Stomach (tissue), 9 donors: ENCODE results near the gene TRAF3IP3. TPM values are rescaled to one million over a fixed set of nuclear protein-coding genes. Genes with fewer than 3 reads are reported as not detected.

Experiments used
- DNase-seq, 2 donors: peaks; one replicate each; pipeline versions ENCODE4 v3.0.0 to v3.0.0-alpha.2; 2013 to 2019
- H3K27ac ChIP-seq, 5 donors: fragments of 200-600 bp in 4 of 5; sonication (generic) in 4 of 5; one replicate each; pipeline ENCODE4 v1.5.1; 2013 to 2019; ENCODE audit warnings: mild to moderate bottlenecking in 1 of 5, moderate library complexity in 1 of 5
- H3K27me3 ChIP-seq, 3 donors: fragments of 200-600 bp; sonication (generic); one replicate each; pipeline ENCODE4 v1.5.1; 2017 to 2019; ENCODE audit warnings: mixed run types in 1 of 3
- H3K36me3 ChIP-seq, 4 donors: fragments of 200-600 bp; sonication (generic); 1 replicate in 3 of 4; 2 replicates in 1 of 4; pipeline ENCODE4 v1.5.1; 2016 to 2019
- H3K4me1 ChIP-seq, 4 donors: fragments of 200-600 bp; sonication (generic); one replicate each; pipeline ENCODE4 v1.5.1; 2016 to 2019
- H3K4me3 ChIP-seq, 4 donors: fragments of 200-600 bp; sonication (generic) in 3 of 4; one replicate each; pipeline ENCODE4 v1.5.1; 2016 to 2019; ENCODE audit warnings: mild to moderate bottlenecking in 1 of 4
- H3K9me3 ChIP-seq, 4 donors: fragments of 200-600 bp; sonication (generic); one replicate each; pipeline ENCODE4 v1.5.1; 2016 to 2019
- CTCF ChIP-seq, 7 experiments: fragments of 450-650 bp in 4 of 7; fragments of 200-600 bp in 3 of 7; sonication (generic) in 3 of 7; IDR thresholded peaks; one replicate each; pipeline ENCODE4 v1.5.1; 2016 to 2019; ENCODE audit warnings: antibody characterized with exemption in 7 of 7, control low read depth in 2 of 7, mild to moderate bottlenecking in 1 of 7
- EP300 ChIP-seq: sonication (generic); formaldehyde crosslinking; IDR thresholded peaks from one replicate; pipeline ENCODE4 v1.6.1; 2017; ENCODE audit warnings: antibody characterized with exemption
- POLR2A ChIP-seq, 4 donors: fragments of 450-650 bp; IDR thresholded peaks; one replicate each; pipeline ENCODE4 v1.6.1; 2016; ENCODE audit warnings: antibody characterized with exemption in 4 of 4, control low read depth in 2 of 4, mild to moderate bottlenecking in 1 of 4, moderate library complexity in 1 of 4
- POLR2AphosphoS5 ChIP-seq, 3 donors: sonication (generic); formaldehyde crosslinking; IDR thresholded peaks; one replicate each; pipeline ENCODE4 v1.6.1; 2016; ENCODE audit warnings: antibody characterized with exemption in 3 of 3
- WGBS, 5 donors: extraction: QIAGEN DNeasy Blood & Tissue Kit in 3 of 5; methylation state at CpG; one replicate each; pipeline versions ENCODE4 v1.1.5 to v1.1.7; 2013 to 2018; 5-methylcytosine and 5-hydroxymethylcytosine counted together
- intact Hi-C: fragments of 100-400 bp; cut with DNase I; formaldehyde crosslinking; loops from one replicate; pipeline ENCODE4 v1.15.1; 2023; ENCODE audit warnings: low total_unique reads
- polyA plus RNA-seq, 3 donors: library from polyadenylated mRNA; stranded (reverse); fragments of 200-250 nt; gene quantifications; one replicate each; pipeline ENCODE4 v1.2.3, GENCODE V29; 2013
- total RNA-seq, 5 donors: library from RNA; depleted of rRNA; stranded (reverse); fragments of >200 nt; gene quantifications; one replicate each; pipeline versions ENCODE4 v1.1.0 to v1.2.3, GENCODE V29; 2014 to 2016
- donor health status: healthy with polysubstance abuse.
- donor health status: Bipolar disorder and iron deficiency.
- donor health status: healthy.

TRAF3IP3 gene
- total and polyA plus RNA-seq, 8 donors: 2.2 to 9.6 (median 3.3) TPM; not detected in 1

- no peaks in the 10 kb centered on the region for H3K9me3 ChIP-seq
- peak overlapping the region in 3 of 4 donors; percentile 25 to 38 (median 32) for H3K4me3 ChIP-seq
- no peak overlapping the region for H3K27ac ChIP-seq
- intact Hi-C loops: no loop called here
- 92 to 98% (median 96%) methylated on average over 17 of the region's 17 CpGs for WGBS, 5 donors
- DNase-seq: no peak
- H3K4me1 ChIP-seq: peaks cover 18 to 55% (median 31%) of the 10 kb centered on the region in 4 donors
- H3K36me3 ChIP-seq: peaks cover 0 to 9% (median 3%) of the 10 kb centered on the region in 4 donors
- no peak for TF ChIP-seq POLR2AphosphoS5 (IDR thresholded peaks at IDR 0.05)
- TF ChIP-seq CTCF (IDR thresholded peaks at IDR 0.05): no peak
- no peak for TF ChIP-seq EP300
- TF ChIP-seq POLR2A (IDR thresholded peaks at IDR 0.05): no peak
- H3K27me3 ChIP-seq: no peaks in the 10 kb centered on the region
These were observed 15.0 kb downstream of the TRAF3IP3 start for GRCh38 chr1:209770636-209771415.

DNA sequence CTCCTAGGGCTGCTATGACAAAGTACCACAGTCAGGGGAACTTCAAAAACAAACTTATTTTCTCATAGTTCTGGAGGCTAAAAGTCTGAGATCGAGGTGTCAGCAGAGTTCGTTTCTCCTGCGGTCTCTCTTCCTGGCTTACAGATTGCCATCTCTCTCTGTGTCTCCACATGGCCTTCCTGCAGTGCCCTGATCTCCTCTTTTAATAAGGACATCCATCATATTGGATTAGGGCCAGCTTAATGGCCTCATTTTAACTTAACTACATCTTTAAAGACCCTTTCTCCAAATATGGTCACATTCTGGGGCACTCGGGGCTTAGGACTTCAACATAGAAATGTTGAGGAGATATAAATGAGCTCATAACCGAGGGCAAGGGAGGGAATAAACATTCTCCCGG is 16.3 kb downstream of the TRAF3IP3 start:
- H3K4me3 ChIP-seq: no peak overlapping the region
- peak in 1 of 2 donors; percentile 53 for DNase-seq
- intact Hi-C loops: no loop called here
- peaks cover 0 to 17% (median 6%) of the 10 kb centered on the region in 4 donors for H3K36me3 ChIP-seq
- no peak overlapping the region for H3K27ac ChIP-seq
- no peaks in the 10 kb centered on the region for H3K27me3 ChIP-seq
- WGBS, 5 donors: 46 to 63% (median 54%) methylated on average over 6 of the region's 6 CpGs
- TF ChIP-seq POLR2A (IDR thresholded peaks at IDR 0.05) (no peak), POLR2AphosphoS5 (IDR thresholded peaks at IDR 0.05) (no peak), CTCF (IDR thresholded peaks at IDR 0.05) (no peak), EP300 (no peak)
- peaks cover 18 to 53% (median 31%) of the 10 kb centered on the region in 4 donors for H3K4me1 ChIP-seq
- H3K9me3 ChIP-seq: no peaks in the 10 kb centered on the region

GRCh38 chr1:209774592-209774991 is 18.7 kb downstream of the TRAF3IP3 start:
- DNase-seq: no peak
- Histone ChIP-seq H3K9me3 (no peaks in the 10 kb centered on the region), H3K36me3 (peaks cover 0 to 23% (median 17%) of the 10 kb centered on the region in 4 donors), H3K27ac (no peak overlapping the region), H3K27me3 (no peaks in the 10 kb centered on the region), H3K4me3 (no peak overlapping the region), H3K4me1 (peaks cover 8 to 29% (median 14%) of the 10 kb centered on the region in 4 donors)
- intact Hi-C loops: no loop called here
- TF ChIP-seq EP300: no peak
- 75 to 97% (median 81%) methylated on average over 1 of the region's 1 CpG for WGBS, 5 donors

DNA sequence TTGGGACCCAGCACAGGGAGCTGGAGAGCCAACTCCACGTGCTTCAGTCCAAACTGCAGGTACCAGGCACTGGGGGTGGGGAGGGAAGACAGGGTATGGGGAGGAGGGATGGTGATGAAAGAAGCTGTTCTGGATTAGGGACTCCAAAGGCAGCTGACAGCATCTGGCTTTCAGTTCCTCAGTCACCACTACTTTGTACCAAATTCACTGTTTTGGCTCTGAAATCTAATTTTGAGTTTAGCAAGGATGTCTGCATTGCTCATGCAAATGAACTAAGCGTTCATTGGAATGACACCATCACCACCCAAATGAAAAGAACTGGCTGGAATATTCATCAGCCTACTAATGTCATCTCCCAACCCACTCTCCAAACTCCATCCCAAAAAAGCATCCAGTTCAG is 19.8 kb downstream of the TRAF3IP3 start:
- WGBS, 5 donors: 65 to 79% (median 70%) methylated on average over 2 of the region's 2 CpGs
- Histone ChIP-seq H3K27ac (no peak overlapping the region), H3K9me3 (no peaks in the 10 kb centered on the region), H3K4me3 (no peak overlapping the region), H3K36me3 (peaks cover 0 to 28% (median 18%) of the 10 kb centered on the region in 4 donors), H3K27me3 (no peaks in the 10 kb centered on the region), H3K4me1 (peaks cover 0 to 19% (median 7%) of the 10 kb centered on the region in 4 donors)
- no peak for DNase-seq
- TF ChIP-seq POLR2AphosphoS5 (IDR thresholded peaks at IDR 0.05): no peak
- no peak for TF ChIP-seq EP300
- TF ChIP-seq POLR2A (IDR thresholded peaks at IDR 0.05): no peak
- TF ChIP-seq CTCF (IDR thresholded peaks at IDR 0.05): no peak
- intact Hi-C loops: no loop called here

GRCh38 chr1:209777587-209777986 is 21.7 kb downstream of the TRAF3IP3 start:
- no peak for DNase-seq
- no peaks in the 10 kb centered on the region for H3K9me3 ChIP-seq
- intact Hi-C loops: no loop called here
- peaks cover 0 to 32% (median 24%) of the 10 kb centered on the region in 4 donors for H3K36me3 ChIP-seq
- peaks cover 0 to 4% (median 0%) of the 10 kb centered on the region in 4 donors for H3K4me1 ChIP-seq
- no peak overlapping the region for H3K27ac ChIP-seq
- 83 to 100% (median 92%) methylated on average over 2 of the region's 2 CpGs for WGBS, 5 donors
- no peaks in the 10 kb centered on the region for H3K27me3 ChIP-seq
- TF ChIP-seq POLR2AphosphoS5 (IDR thresholded peaks at IDR 0.05) (no peak), EP300 (no peak), CTCF (IDR thresholded peaks at IDR 0.05) (no peak), POLR2A (IDR thresholded peaks at IDR 0.05) (no peak)
- no peak overlapping the region for H3K4me3 ChIP-seq
